HUES6 (cell line): ENCODE results near the gene PCSK1.
"Not testable (repeated sequence)": the region's sequence is repeated elsewhere in the genome, so short reads cannot be mapped to it uniquely, and the experiment has no call there.

Experiments used
- H3K27ac ChIP-seq: 2 replicates; pipeline ENCODE4 v1.7.0; 2013; ENCODE audit warnings: low read depth, mild to moderate bottlenecking, low read length, inconsistent platforms
- H3K27me3 ChIP-seq: 2 replicates; pipeline ENCODE4 v1.6.1; 2013; ENCODE audit warnings: low read length; ENCODE audit not compliant: control insufficient read depth, insufficient read depth
- H3K36me3 ChIP-seq: 2 replicates; pipeline ENCODE4 v1.6.1; 2013; ENCODE audit warnings: low read length; ENCODE audit not compliant: control insufficient read depth, insufficient read depth
- H3K4me1 ChIP-seq: 2 replicates; pipeline ENCODE4 v1.6.1; 2013; ENCODE audit warnings: low read length; ENCODE audit not compliant: control insufficient read depth, insufficient read depth
- H3K4me3 ChIP-seq: 2 replicates; pipeline ENCODE4 v1.5.1; 2013; ENCODE audit warnings: low read depth, low read length
- H3K9ac ChIP-seq: one replicate; pipeline ENCODE4 v1.6.1; 2013; ENCODE audit warnings: mild to moderate bottlenecking, low read length
- H3K9me3 ChIP-seq: 2 replicates; pipeline ENCODE4 v1.6.1; 2013; ENCODE audit warnings: low read depth, low read length; ENCODE audit not compliant: control insufficient read depth, insufficient read depth

Gene PCSK1

DNA sequence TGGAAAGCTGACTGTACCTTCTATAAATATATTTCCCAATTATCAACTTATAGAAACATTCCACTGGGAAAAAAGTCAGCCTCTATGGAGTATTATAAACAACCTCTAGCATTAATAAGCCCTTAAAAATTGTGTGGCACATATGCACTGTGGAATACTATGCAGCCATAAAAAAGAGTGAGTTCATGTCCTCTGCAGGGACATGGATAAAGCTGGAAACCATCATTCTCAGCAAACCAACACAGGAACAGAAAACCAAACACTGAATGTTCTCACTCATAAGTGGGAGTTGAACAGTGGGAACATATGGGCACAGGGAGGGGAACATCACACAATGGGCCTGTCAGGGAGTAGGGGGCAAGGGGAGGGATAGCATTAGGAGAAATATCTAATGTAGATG lies 37.8 kb downstream of the PCSK1 start:
- H3K9me3 ChIP-seq, H3K4me3 ChIP-seq, H3K27ac ChIP-seq, H3K4me1 ChIP-seq, H3K36me3 ChIP-seq, H3K27me3 ChIP-seq, H3K9ac ChIP-seq: not testable (repeated sequence)

DNA sequence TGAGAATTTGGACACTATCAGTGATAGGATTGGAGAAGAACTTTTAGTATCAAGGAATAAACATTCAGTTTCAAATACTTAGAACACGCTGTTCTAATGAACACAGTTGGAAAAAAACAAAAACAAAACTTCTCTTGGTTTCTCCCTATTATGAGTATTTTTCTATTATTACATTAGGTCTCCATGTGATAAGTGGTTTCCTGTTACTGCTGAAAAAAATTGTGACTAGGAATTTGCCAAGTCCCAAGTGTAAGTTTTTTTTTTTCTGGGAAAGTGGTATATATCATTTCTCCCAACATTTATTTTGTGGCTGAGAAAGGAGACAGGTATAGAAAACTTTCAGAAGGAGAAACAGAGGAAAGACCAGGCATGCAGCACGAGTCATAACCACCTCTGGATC lies 41.1 kb downstream of the PCSK1 start:
- H3K27ac ChIP-seq, result no peak overlapping the region
- no peaks in the 10 kb centered on the region for H3K9me3 ChIP-seq
- H3K27me3 ChIP-seq, result no peaks in the 10 kb centered on the region
- H3K9ac ChIP-seq, result no peak overlapping the region
- H3K36me3 ChIP-seq, result no peaks in the 10 kb centered on the region
- no peak overlapping the region for H3K4me3 ChIP-seq
- no peaks in the 10 kb centered on the region for H3K4me1 ChIP-seq

DNA sequence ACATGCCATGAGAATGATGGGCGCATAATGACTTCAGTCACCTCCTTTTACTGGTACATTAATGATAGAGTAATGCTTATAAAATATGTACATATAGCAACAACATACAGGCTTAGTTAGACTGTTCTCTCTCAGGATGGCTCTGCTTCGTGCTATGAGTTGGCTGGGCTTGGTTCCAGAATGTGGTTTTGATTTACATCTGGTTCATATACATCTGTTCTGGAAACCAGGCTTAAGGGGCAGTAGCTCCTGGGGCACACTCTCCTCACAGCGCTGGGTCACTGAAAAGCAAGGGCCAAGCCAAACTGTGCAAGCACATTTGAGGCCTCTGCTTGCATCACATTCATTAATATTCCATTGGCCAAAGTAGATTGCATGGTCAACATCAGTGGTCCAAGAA lies 44.9 kb downstream of the PCSK1 start:
- Histone ChIP-seq H3K27ac (no peak overlapping the region), H3K36me3 (no peaks in the 10 kb centered on the region), H3K9me3 (no peaks in the 10 kb centered on the region), H3K9ac (no peak overlapping the region), H3K27me3 (no peaks in the 10 kb centered on the region), H3K4me1 (peaks cover 14% of the 10 kb centered on the region), H3K4me3 (no peak overlapping the region)

DNA sequence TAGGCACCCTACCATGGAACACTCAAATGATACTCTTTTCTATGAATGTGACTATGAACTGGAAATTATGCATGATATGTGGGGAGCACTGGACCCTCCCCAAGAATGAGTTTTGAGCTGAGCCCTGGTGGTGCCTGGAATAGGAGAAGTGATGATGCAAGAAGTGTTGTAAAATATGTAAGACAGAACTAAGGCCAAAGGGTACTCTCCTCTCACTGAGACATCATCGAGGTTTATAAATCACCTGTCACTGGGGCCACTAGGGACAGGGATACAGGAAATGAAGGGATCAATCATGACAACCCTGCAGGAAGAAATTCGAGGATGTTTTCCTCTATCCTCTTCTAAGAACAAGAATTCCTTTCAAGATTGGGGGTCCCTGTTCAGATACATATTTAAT lies 45.4 kb downstream of the PCSK1 start:
- Histone ChIP-seq H3K27me3 (no peaks in the 10 kb centered on the region), H3K9ac (no peak overlapping the region), H3K9me3 (no peaks in the 10 kb centered on the region), H3K4me3 (no peak overlapping the region), H3K36me3 (no peaks in the 10 kb centered on the region), H3K4me1 (peaks cover 14% of the 10 kb centered on the region), H3K27ac (no peak overlapping the region)

DNA sequence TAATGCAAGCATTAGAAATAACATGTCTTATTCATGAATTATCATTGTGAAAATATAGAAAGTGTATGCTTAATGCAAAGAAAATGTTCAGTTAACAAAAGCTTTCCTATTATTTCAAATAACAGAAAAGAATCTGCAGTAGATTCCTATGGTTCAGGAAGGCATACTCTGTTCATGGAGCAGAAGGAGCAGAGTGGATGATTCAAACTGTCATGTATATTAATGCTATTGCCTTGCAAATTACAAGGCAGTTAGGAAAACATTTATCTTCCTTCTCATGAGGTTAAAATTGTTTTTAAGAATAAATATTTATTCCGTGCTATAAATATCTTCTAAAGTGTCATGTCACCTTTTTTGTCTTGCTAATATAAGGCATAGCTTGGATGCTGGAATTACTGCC lies 47.5 kb downstream of the PCSK1 start:
- Histone ChIP-seq H3K4me1 (peaks cover 14% of the 10 kb centered on the region), H3K27ac (no peak overlapping the region), H3K27me3 (no peaks in the 10 kb centered on the region), H3K9me3 (no peaks in the 10 kb centered on the region), H3K9ac (no peak overlapping the region), H3K4me3 (no peak overlapping the region), H3K36me3 (no peaks in the 10 kb centered on the region)

DNA sequence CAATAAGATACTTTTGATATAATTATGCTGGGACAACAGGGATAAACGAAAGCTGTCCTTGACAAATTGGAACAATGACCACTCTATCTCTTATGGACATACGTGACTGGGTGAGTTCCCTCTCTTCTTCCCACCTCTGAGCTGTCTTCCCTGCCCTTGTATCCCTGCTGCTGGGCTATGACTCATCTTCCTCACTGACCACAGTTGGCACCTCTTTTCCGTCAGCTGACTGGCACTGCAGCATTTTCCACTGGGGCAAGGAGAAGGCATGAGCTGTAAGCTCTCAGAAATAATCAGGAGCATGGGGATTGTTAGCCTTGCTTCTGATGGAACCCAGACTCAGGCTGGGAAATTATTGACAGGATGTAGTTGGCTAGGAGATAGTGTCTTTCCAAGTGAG lies 48.7 kb downstream of the PCSK1 start:
- Histone ChIP-seq H3K4me3 (no peak overlapping the region), H3K27ac (no peak overlapping the region), H3K4me1 (peaks cover 14% of the 10 kb centered on the region)

DNA sequence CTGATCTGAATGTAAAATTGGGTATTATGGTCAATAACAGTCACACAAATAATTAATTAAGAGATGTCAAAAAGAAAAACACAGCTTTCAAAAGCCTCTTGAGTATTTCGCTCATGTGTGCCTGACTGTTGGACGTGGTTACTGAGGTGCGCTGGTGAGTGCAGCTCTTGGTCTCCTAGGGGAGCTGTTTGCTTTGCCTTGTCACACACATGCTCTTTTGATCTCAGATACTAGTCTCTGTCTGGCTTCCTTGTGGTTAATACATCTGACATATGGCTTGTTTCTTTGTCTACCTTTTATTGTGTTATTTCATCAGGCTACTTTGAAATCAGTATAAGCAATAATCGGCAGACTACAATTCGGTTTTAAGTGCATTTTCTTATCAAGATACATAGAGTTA lies 51.5 kb downstream of the PCSK1 start:
- Histone ChIP-seq H3K27me3 (no peaks in the 10 kb centered on the region), H3K4me3 (no peak overlapping the region), H3K9me3 (no peaks in the 10 kb centered on the region), H3K27ac (no peak overlapping the region), H3K36me3 (no peaks in the 10 kb centered on the region), H3K4me1 (peaks cover 14% of the 10 kb centered on the region), H3K9ac (no peak overlapping the region)

More for the DNA sequence above, 48.7 kb downstream of the PCSK1 start:
- no peaks in the 10 kb centered on the region for H3K9me3 ChIP-seq
- no peaks in the 10 kb centered on the region for H3K36me3 ChIP-seq
- no peaks in the 10 kb centered on the region for H3K27me3 ChIP-seq
- no peak overlapping the region for H3K9ac ChIP-seq

DNA sequence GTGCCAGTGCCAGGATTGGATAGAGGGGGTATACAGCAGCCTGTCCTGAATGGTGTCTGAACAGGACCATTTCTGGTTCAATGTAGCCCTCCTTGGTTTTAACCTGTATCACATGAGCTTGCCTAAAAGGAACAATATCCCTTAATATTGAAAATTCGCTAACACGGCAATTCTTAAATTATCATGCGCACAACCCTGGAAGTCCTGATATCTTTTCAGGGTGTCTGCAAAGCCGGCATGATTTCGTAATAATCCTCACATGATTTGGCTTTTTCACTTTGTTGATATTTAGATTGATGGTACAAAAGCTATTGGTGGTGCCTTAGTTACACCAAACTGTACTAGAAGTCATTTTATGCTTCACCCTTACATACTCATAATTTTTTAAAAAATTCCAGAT lies 53.2 kb downstream of the PCSK1 start:
- Histone ChIP-seq H3K27me3 (no peaks in the 10 kb centered on the region), H3K9me3 (no peaks in the 10 kb centered on the region), H3K4me3 (no peak overlapping the region), H3K36me3 (no peaks in the 10 kb centered on the region), H3K4me1 (peaks cover under 1% of the 10 kb centered on the region; the same call in 1 of the 2 replicates), H3K27ac (no peak overlapping the region), H3K9ac (no peak overlapping the region)

DNA sequence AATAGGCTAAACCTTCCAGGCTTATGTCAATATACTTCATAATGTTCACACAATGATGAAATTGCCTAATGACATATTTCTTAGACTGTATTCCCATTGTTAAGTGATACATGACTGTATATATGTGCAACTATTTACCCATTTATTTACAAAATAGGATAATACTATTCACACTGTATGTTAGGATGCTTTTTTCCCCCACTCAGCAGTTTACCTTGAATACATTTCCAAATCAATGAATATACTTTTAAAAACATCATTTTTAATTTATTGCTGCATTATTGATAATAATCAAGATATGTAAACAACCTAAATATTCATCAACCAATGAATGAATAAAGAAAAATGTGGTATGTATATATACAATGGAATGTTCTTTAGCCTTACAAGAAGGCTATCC lies 55.5 kb downstream of the PCSK1 start:
- no peak overlapping the region for H3K27ac ChIP-seq
- no peak overlapping the region for H3K4me3 ChIP-seq
- H3K9ac ChIP-seq, result no peak overlapping the region
- H3K9me3 ChIP-seq, result no peaks in the 10 kb centered on the region
- no peaks in the 10 kb centered on the region for H3K36me3 ChIP-seq
- no peaks in the 10 kb centered on the region for H3K4me1 ChIP-seq
- no peaks in the 10 kb centered on the region for H3K27me3 ChIP-seq

DNA sequence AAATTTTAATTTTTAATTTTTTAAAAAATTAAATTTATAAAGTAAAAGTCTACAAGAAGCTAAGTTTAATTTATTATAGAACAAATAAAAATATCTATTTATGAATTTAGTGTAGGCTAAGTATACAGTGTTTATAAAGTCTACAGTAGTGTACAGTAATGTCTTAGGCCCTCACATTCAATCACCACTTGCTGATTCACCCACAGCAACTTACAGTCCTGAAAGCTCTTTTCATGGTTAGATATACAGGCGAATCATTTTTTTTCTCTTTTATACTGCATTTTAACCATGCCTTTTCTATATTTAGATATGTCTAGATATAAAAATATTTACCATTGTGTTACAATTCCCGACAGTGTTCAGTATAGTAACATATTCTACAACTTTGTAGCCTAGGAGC lies 55.9 kb downstream of the PCSK1 start:
- H3K27me3 ChIP-seq, result no peaks in the 10 kb centered on the region
- H3K27ac ChIP-seq, result no peak overlapping the region
- no peaks in the 10 kb centered on the region for H3K4me1 ChIP-seq
- no peaks in the 10 kb centered on the region for H3K9me3 ChIP-seq
- no peaks in the 10 kb centered on the region for H3K36me3 ChIP-seq
- no peak overlapping the region for H3K4me3 ChIP-seq
- H3K9ac ChIP-seq, result no peak overlapping the region

DNA sequence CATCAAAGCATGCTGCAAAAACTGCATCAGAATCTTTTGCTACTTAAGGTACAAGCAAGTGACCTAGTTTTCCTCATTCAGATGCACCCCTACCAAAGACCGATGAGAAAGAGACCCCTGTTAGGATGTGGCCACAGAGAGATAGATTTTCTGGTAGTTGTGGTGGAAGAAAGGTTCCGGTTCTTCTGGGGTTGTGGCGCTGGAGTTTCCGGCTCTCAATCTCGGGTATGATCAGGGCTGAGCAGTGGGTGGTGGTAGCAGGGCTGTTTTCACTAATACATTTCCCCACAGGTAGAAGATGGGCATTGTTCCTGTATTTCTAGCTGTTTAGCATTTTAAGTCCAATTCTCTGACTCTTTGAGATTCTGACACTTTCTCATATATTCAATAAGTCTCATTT lies 58.4 kb downstream of the PCSK1 start:
- H3K9ac ChIP-seq, result no peak overlapping the region
- no peak overlapping the region for H3K27ac ChIP-seq
- no peaks in the 10 kb centered on the region for H3K27me3 ChIP-seq
- H3K4me3 ChIP-seq, result no peak overlapping the region
- H3K4me1 ChIP-seq, result no peaks in the 10 kb centered on the region
- H3K9me3 ChIP-seq, result no peaks in the 10 kb centered on the region
- no peaks in the 10 kb centered on the region for H3K36me3 ChIP-seq

DNA sequence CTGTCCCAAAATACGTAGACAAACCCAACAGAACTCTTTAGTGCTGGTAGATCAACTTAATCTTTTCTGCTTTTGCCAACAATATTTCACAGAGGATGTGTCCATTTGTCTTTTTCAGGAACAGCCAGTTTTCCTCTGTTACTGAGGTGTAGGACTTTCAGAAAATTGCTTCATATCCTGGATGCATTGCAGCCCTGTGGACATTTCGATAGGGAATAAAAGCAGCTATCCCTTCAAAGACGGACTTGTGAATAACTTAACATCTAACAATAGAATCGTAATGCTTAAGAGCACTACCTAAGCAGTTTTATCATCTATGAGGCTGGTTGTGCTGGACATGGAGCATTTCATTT lies 59.7 kb downstream of the PCSK1 start:
- Histone ChIP-seq H3K9me3 (no peaks in the 10 kb centered on the region), H3K27me3 (no peaks in the 10 kb centered on the region)

More for the DNA sequence above, 59.7 kb downstream of the PCSK1 start:
- Histone ChIP-seq H3K36me3 (no peaks in the 10 kb centered on the region), H3K27ac (no peak overlapping the region), H3K4me1 (no peaks in the 10 kb centered on the region), H3K4me3 (no peak overlapping the region), H3K9ac (no peak overlapping the region)
